Naive B cell (primary cell): ENCODE results near the gene RIMOC1. TPM values are rescaled to one million over a fixed set of nuclear protein-coding genes. Genes with fewer than 3 reads are reported as not detected.

Experiments used
- ATAC-seq, 2 donors: fragments of 150-1000 bp; cut with Tn5 transposase; 2 replicates each; pipeline ENCODE4 v1.10.0; 2021; ENCODE audit warnings: low read depth in 2 of 2, mild to moderate bottlenecking in 2 of 2, moderate library complexity in 2 of 2
- DNase-seq: peaks from one replicate; pipeline ENCODE4 v3.0.0; 2022
- H3K27ac Mint-ChIP-seq, 6 donors: one replicate each; pipeline ENCODE4 v1.8.0; 2020 to 2022; ENCODE audit warnings: mild to moderate bottlenecking in 6 of 6, mixed read lengths in 6 of 6, moderate library complexity in 5 of 6, inconsistent platforms in 2 of 6
- H3K27me3 Mint-ChIP-seq, 3 donors: one replicate each; pipeline ENCODE4 v1.8.0; 2021 to 2022; ENCODE audit warnings: mixed read lengths in 3 of 3, mild to moderate bottlenecking in 1 of 3
- H3K36me3 Mint-ChIP-seq, 2 donors: one replicate each; pipeline ENCODE4 v1.8.0; 2020 to 2022; ENCODE audit warnings: mixed read lengths in 2 of 2, inconsistent platforms in 1 of 2, mild to moderate bottlenecking in 1 of 2
- H3K4me1 Mint-ChIP-seq, 3 donors: one replicate each; pipeline ENCODE4 v1.8.0; 2020 to 2022; ENCODE audit warnings: mixed read lengths in 3 of 3, inconsistent platforms in 1 of 3, mild to moderate bottlenecking in 1 of 3, moderate library complexity in 1 of 3
- H3K4me3 Mint-ChIP-seq, 8 donors: one replicate each; pipeline ENCODE4 v1.8.0; 2020 to 2022; ENCODE audit warnings: mild to moderate bottlenecking in 8 of 8, mixed read lengths in 8 of 8, moderate library complexity in 8 of 8, inconsistent platforms in 2 of 8
- H3K9me3 Mint-ChIP-seq, 7 donors: one replicate each; pipeline ENCODE4 v1.8.0; 2020 to 2022; ENCODE audit warnings: mixed read lengths in 7 of 7, mild to moderate bottlenecking in 5 of 7, inconsistent platforms in 2 of 7, moderate library complexity in 1 of 7
- polyA plus RNA-seq, 6 donors: library from polyadenylated mRNA; unstranded; fragments of 300-500 nt; fragmentation: Illumina TruSeq; gene quantifications; one replicate each; pipeline ENCODE4 v1.2.3, GENCODE V29; 2021; ENCODE audit warnings: low read depth in 6 of 6

Gene RIMOC1
- polyA plus RNA-seq, 6 donors from 2014 or later = 2.9 to 19.8 (median 14.6) TPM

DNA sequence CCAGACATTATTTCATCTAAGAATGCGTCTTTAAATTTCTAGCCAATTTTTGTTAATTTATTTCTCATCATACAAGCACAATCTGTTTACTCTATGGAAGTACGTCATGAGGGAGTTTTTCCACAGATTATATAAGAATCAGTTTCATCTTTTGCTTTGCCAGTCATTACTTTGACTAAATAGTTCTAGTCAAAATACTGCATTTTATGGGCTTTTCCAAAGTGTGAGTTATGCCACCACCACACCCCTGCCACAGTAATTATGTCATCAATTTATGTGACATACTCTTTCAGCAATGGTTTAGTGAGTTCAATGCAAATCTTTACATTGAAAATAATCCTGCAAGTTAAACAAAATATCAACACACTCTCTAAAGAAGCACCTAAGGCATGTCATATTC lies 2.0 kb downstream of the RIMOC1 start:
- Mint-ChIP-seq H3K27ac (peak overlapping the region in 2 of 6 donors; percentile 0 to 33), H3K4me1 (peaks cover 27 to 39% (median 31%) of the 10 kb centered on the region in 3 donors), H3K9me3 (peaks cover 0 to 3% (median 0%) of the 10 kb centered on the region in 7 donors), H3K36me3 (peaks cover 0 to 14% of the 10 kb centered on the region in 2 donors), H3K4me3 (peak overlapping the region in 1 of 8 donors; percentile 57), H3K27me3 (peaks cover 0 to 6% (median 0%) of the 10 kb centered on the region in 3 donors)
- ATAC-seq (no peak), DNase-seq (no peak)

DNA sequence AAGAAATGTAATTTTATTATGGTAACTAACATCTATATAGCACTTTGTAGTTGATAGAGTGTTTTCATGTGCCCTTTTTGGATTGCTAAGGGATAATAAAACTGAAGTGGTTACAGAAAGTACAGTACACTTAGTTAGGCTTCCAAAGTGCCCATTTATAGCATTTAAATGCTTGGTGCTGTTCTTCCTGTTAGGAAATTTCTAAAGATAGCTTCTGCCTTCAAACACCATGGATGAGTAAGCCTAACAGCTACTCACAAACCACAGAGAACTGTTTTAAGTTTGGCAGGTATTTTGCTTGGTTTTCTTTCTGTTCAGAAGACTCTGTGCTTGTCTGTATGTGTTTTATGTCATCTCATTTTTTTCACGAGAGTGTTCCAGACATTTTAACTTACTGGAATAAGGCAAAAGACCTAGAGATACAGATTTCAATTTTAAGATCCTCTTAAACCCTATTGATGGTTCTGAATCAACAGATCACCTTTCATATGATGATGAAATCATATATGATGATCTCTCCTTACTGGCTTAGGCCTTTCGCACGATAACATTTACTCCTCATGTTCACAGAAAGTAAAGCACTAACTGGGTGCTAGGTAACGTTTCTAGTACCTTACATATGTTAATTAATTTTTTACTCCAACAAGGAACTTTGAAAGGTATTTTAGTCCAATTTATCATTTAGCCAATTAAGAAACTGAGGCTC lies 4.4 kb downstream of the RIMOC1 start:
- peaks cover 24 to 36% (median 25%) of the 10 kb centered on the region in 3 donors for H3K4me1 Mint-ChIP-seq
- H3K27ac Mint-ChIP-seq = peak overlapping the region in 1 of 6 donors; percentile 18
- no peaks in the 10 kb centered on the region for H3K9me3 Mint-ChIP-seq
- ATAC-seq = no peak
- no peaks in the 10 kb centered on the region for H3K27me3 Mint-ChIP-seq
- DNase-seq = no peak
- H3K4me3 Mint-ChIP-seq = peak overlapping the region in 1 of 8 donors; percentile 41
- peaks cover 11 to 14% of the 10 kb centered on the region in 2 donors for H3K36me3 Mint-ChIP-seq

GRCh38 chr5:41918105-41918504 lies 14.0 kb downstream of the RIMOC1 start:
- Mint-ChIP-seq H3K27me3 (no peaks in the 10 kb centered on the region), H3K27ac (peak overlapping the region; percentile 48 to 90 (median 86)), H3K9me3 (peaks cover 0 to 2% (median 0%) of the 10 kb centered on the region in 7 donors)

DNA sequence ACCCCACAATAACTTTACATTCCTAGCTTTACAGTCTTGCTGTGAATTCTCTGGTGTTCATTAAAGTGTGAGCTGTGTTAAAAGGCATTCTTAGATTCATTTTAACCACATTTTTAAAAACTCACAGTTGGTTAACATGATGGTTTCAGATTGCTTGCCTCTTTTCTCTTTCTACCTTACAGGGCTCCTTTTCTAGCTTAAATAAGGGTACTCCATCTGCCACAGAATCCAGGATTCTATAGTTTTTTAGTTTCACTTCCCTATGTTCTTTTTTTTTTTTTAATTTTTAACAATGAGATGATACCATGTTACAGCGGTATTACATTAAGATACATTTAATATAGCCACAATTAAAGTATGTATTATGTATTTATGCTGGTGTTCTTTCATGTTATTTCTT lies 17.0 kb downstream of the RIMOC1 start:
- H3K27ac Mint-ChIP-seq = peak overlapping the region in 4 of 6 donors; percentile 21 to 95 (median 56)
- ATAC-seq = no peak
- H3K36me3 Mint-ChIP-seq = peaks cover 18 to 27% of the 10 kb centered on the region in 2 donors
- H3K9me3 Mint-ChIP-seq = no peaks in the 10 kb centered on the region
- peaks cover 17 to 31% (median 29%) of the 10 kb centered on the region in 3 donors for H3K4me1 Mint-ChIP-seq
- no peak for DNase-seq
- no peaks in the 10 kb centered on the region for H3K27me3 Mint-ChIP-seq
- peak overlapping the region in 1 of 8 donors; percentile 18 for H3K4me3 Mint-ChIP-seq

More at GRCh38 chr5:41918105-41918504, 14.0 kb downstream of the RIMOC1 start:
- H3K36me3 Mint-ChIP-seq = peaks cover 26 to 45% of the 10 kb centered on the region in 2 donors
- DNase-seq (no peak), ATAC-seq (no peak)
- H3K4me3 Mint-ChIP-seq = no peak overlapping the region
- peaks cover 13 to 16% (median 15%) of the 10 kb centered on the region in 3 donors for H3K4me1 Mint-ChIP-seq

DNA sequence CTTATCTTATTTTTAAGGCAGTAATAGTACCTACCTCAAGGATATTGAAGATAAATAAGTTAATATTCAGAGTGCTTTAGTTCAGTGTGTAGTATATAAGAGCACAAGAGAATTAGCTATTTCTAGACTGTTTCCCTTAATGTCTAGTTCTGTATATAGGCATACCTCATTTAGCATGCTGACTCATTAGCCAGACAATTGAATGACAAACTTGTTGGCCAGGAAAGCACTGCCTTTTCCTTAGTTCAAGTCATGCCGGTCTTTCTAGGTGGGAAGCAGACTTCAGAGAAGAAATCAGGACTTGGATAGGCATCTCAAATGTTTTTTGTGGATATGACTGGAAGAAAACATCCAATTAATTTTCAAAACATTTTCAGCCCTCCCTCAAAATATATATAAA lies 17.7 kb downstream of the RIMOC1 start:
- H3K36me3 Mint-ChIP-seq = peaks cover 18 to 26% of the 10 kb centered on the region in 2 donors
- H3K4me3 Mint-ChIP-seq = no peak overlapping the region
- DNase-seq (no peak), ATAC-seq (no peak)
- no peaks in the 10 kb centered on the region for H3K9me3 Mint-ChIP-seq
- H3K4me1 Mint-ChIP-seq = peaks cover 19 to 35% (median 32%) of the 10 kb centered on the region in 3 donors
- peak overlapping the region in 3 of 6 donors; percentile 26 to 95 (median 34) for H3K27ac Mint-ChIP-seq
- H3K27me3 Mint-ChIP-seq = no peaks in the 10 kb centered on the region

DNA sequence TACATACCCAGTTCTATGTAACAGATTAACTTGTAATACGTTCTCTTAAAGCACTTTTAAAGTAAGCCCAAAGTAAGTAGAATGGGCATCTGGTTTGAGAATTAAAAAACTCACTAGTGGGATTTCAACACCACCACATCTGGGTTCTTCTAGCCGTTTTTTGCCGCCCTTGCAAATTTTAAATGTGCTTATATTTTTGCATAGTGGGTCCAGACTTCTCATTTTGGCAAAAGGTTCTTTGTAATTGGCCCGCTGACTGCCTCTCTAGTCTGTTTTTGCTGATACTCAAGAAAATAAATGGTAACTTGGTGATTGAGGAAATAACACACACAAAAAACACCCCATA lies 20.4 kb downstream of the RIMOC1 start:
- ATAC-seq (no peak), DNase-seq (no peak)
- Mint-ChIP-seq H3K4me3 (peak overlapping the region; percentile 72 to 97 (median 88)), H3K27me3 (no peaks in the 10 kb centered on the region), H3K9me3 (no peaks in the 10 kb centered on the region), H3K27ac (peak overlapping the region; percentile 95 to 100 (median 98)), H3K36me3 (peaks cover under 1 to 12% of the 10 kb centered on the region in 2 donors), H3K4me1 (peaks cover 12 to 28% (median 22%) of the 10 kb centered on the region in 3 donors)

DNA sequence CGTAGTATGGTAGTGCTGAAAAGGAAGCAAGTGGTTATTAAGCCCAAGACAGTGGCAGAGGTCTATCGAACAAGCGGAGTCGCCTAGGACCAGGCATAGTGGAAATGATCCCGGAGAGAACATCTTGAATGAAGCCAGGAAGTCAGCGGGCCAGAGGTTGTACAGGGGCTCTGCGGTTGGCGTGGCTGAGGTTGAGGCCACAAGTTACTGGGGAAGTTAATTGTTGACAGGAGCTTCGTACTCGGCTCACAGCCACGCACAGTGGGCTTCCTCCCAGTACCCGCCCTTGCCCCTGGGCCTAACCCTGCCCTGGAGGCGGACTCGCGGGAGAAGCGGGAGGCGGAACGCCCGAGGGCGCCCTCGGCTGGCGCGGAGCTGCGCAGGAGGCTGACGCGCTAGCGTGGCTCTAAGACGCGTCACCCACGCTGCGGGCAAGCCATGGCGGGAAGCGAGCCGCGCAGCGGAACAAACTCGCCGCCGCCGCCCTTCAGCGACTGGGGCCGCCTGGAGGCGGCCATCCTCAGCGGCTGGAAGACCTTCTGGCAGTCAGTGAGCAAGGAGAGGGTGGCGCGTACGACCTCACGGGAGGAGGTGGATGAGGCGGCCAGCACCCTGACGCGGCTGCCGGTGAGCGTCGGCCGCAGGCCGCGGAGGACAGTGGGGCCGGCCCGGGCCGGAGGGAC lies 20.9 kb downstream of the RIMOC1 start, which contains the start of gene FBXO4:
Gene FBXO4, plus strand, starts transcription at position 410 of the 683 bp plus-strand sequence. Its CDS starts 29 bp downstream, at position 439.
- Mint-ChIP-seq H3K4me1 (peaks cover 12 to 28% (median 22%) of the 10 kb centered on the region in 3 donors), H3K9me3 (no peaks in the 10 kb centered on the region), H3K4me3 (peak within 1 kb of the TSS; percentile 72 to 97 (median 88)), H3K27me3 (no peaks in the 10 kb centered on the region), H3K36me3 (peaks cover under 1 to 9% of the 10 kb centered on the region in 2 donors), H3K27ac (peak within 1 kb of the TSS; percentile 95 to 100 (median 98))
- DNase-seq (peak; percentile 93), ATAC-seq (peak; percentile 82 to 83)

DNA sequence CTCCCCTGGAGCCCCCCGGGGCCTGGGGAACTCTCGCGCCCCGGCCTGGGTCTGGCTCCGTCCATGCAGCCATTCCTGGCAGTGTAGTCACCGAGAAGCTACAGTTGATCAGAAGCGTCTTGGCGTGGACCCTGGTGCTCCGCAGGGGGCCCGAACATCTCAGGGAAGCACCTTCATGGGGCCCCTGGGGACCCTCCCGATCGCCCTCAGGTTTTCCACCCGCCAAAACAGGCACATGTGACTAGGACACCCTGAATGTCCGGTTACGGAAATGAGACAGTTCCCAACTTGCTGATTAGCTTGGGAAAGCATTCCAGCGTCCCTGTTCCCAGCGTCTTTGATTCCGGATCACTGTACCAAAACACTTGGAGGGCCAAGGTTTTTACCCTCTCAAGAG lies 21.4 kb downstream of the RIMOC1 start:
- no peak for DNase-seq
- Mint-ChIP-seq H3K27me3 (no peaks in the 10 kb centered on the region), H3K36me3 (peaks cover 6 to 13% of the 10 kb centered on the region in 2 donors), H3K9me3 (no peaks in the 10 kb centered on the region), H3K4me3 (peak overlapping the region; percentile 72 to 97 (median 88)), H3K4me1 (peaks cover 12 to 28% (median 22%) of the 10 kb centered on the region in 3 donors), H3K27ac (peak overlapping the region; percentile 84 to 100 (median 96))
- peak in 1 of 2 donors; percentile 4 for ATAC-seq

GRCh38 chr5:41927604-41928003 lies 23.5 kb downstream of the RIMOC1 start:
- Mint-ChIP-seq H3K9me3 (no peaks in the 10 kb centered on the region), H3K27ac (peak overlapping the region in 1 of 6 donors; percentile 10), H3K4me1 (peaks cover 8 to 23% (median 16%) of the 10 kb centered on the region in 3 donors), H3K27me3 (no peaks in the 10 kb centered on the region), H3K36me3 (peaks cover 26% of the 10 kb centered on the region in 2 donors), H3K4me3 (peak overlapping the region in 1 of 8 donors; percentile 83)
- DNase-seq = no peak
- no peak for ATAC-seq

GRCh38 chr5:41929035-41929434 lies 24.9 kb downstream of the RIMOC1 start:
- DNase-seq = no peak
- no peak for ATAC-seq
- peaks cover 8 to 23% (median 16%) of the 10 kb centered on the region in 3 donors for H3K4me1 Mint-ChIP-seq
- H3K36me3 Mint-ChIP-seq = peaks cover 30 to 31% of the 10 kb centered on the region in 2 donors
- peak overlapping the region in 1 of 8 donors; percentile 16 for H3K4me3 Mint-ChIP-seq
- H3K9me3 Mint-ChIP-seq = no peaks in the 10 kb centered on the region
- H3K27ac Mint-ChIP-seq = no peak overlapping the region
- H3K27me3 Mint-ChIP-seq = no peaks in the 10 kb centered on the region

DNA sequence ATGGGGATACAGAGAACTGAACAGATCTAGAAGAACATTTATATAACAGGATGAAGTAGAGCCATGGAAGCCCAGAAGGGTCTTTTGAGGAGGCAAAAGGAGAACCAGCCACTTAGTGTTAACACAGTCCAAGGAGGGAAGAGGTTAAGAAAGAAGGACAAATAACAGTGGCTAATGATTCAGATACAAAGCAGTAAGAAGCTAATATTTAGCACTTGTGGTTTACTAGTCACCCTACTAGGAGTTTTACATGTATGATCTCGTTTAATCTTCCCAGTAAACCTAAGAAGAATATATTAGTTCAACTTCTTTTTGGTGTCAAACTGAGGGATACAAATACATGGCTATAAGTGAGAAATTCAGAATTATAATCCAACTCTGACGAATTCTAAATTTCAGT lies 28.6 kb downstream of the RIMOC1 start:
- Mint-ChIP-seq H3K9me3 (no peaks in the 10 kb centered on the region), H3K4me3 (no peak overlapping the region), H3K36me3 (peaks cover 30 to 42% of the 10 kb centered on the region in 2 donors), H3K27ac (peak overlapping the region in 1 of 6 donors; percentile 1), H3K27me3 (no peaks in the 10 kb centered on the region), H3K4me1 (no peaks in the 10 kb centered on the region)
- no peak for ATAC-seq
- no peak for DNase-seq

DNA sequence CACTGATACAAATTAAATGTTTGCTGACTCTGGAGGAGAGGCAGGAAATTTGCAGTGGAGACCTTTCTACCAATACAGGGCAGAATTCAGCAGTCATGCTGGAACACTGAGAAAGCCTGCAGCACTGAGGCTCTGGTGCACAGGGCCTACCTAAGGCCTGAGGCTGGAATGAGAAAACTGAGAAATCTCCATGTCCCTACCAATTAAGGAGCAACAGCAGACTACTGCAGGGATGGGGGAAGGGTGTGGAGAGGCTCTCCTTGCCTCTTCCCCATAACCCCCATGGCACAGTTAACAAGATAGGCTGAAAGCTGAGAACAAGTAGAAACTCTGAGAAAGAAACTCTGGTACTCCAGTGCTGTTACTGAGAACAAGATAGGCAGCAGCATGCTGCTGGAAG lies 31.4 kb downstream of the RIMOC1 start:
- no peaks in the 10 kb centered on the region for H3K9me3 Mint-ChIP-seq
- no peaks in the 10 kb centered on the region for H3K27me3 Mint-ChIP-seq
- no peak overlapping the region for H3K4me3 Mint-ChIP-seq
- H3K27ac Mint-ChIP-seq = no peak overlapping the region
- DNase-seq (no peak), ATAC-seq (no peak)
- peaks cover 24 to 41% of the 10 kb centered on the region in 2 donors for H3K36me3 Mint-ChIP-seq
- H3K4me1 Mint-ChIP-seq = no peaks in the 10 kb centered on the region

DNA sequence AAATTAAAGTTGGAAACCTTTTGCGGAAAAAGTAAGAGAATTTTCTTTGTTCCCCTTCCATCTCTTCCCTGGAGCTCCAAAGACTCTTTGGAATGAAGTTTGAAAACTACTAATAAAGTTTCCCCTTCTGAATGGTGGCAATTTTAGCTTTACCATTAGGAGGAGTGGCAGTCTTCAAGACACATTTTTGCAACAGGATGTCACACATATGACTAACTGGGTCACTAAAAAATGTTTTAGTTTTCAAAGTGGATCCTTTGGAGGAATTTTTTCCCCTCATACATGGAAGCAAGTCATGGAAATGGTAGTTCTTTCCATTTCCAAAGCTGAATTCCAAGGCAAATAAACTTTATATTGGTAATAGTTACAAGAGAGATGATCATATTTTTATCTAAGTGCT lies 36.5 kb downstream of the RIMOC1 start:
- no peaks in the 10 kb centered on the region for H3K9me3 Mint-ChIP-seq
- no peak overlapping the region for H3K27ac Mint-ChIP-seq
- H3K4me1 Mint-ChIP-seq = no peaks in the 10 kb centered on the region
- H3K4me3 Mint-ChIP-seq = no peak overlapping the region
- DNase-seq = no peak
- ATAC-seq = no peak
- no peaks in the 10 kb centered on the region for H3K27me3 Mint-ChIP-seq
- H3K36me3 Mint-ChIP-seq = peaks cover 0 to 17% of the 10 kb centered on the region in 2 donors
